HepG2 (cell line): ENCODE data around the gene SCN9A. TPM values are rescaled to one million over a fixed set of nuclear protein-coding genes. Genes with fewer than 3 reads are reported as not detected.

Experiments
- ARID5B ChIP-seq: IDR thresholded peaks from 2 replicates; pipeline ENCODE4 v1.4.0; 2020; ENCODE audit warnings: mild to moderate bottlenecking, missing genetic modification reagents
- BCL6 ChIP-seq: IDR thresholded peaks from 2 replicates; pipeline ENCODE4 v1.6.1; 2016; ENCODE audit warnings: missing genetic modification reagents, missing compliant biosample characterization
- KDM6A ChIP-seq: IDR thresholded peaks from 2 replicates; pipeline ENCODE4 v1.6.1; 2016; ENCODE audit warnings: low read depth
- KLF16 ChIP-seq, 2 experiments: sonication (generic) in 1 of 2; formaldehyde crosslinking in 1 of 2; IDR thresholded peaks; 2 replicates each; pipeline versions ENCODE4 v1.6.1 to v1.8.0; 2016 to 2023; ENCODE audit warnings: missing genetic modification reagents in 2 of 2, missing compliant biosample characterization in 1 of 2
- NFIC ChIP-seq: IDR thresholded peaks from 2 replicates; pipeline ENCODE4 v1.6.1; 2012; ENCODE audit warnings: mild to moderate bottlenecking, low read length, inconsistent platforms
- ONECUT2 ChIP-seq: sonication (generic); formaldehyde crosslinking; IDR thresholded peaks from 2 replicates; pipeline ENCODE4 v1.4.0; 2020; ENCODE audit warnings: missing genetic modification reagents
- PAXIP1 ChIP-seq: sonication (generic); formaldehyde crosslinking; conservative IDR thresholded peaks from 2 replicates; pipeline ENCODE4 v1.4.0; 2020; ENCODE audit warnings: mild to moderate bottlenecking, missing genetic modification reagents, moderate library complexity
- RORA ChIP-seq: sonication (generic); formaldehyde crosslinking; IDR thresholded peaks from 2 replicates; pipeline ENCODE4 v1.5.0; 2020; ENCODE audit warnings: mild to moderate bottlenecking, missing genetic modification reagents, moderate library complexity
- SOX13 ChIP-seq, 3 experiments: fragments of 450-650 bp in 1 of 3; sonication (generic) in 1 of 3; formaldehyde crosslinking in 1 of 3; IDR thresholded peaks in 2 of 3; conservative IDR thresholded peaks in 1 of 3; 2 replicates each; pipeline versions ENCODE4 v1.5.0 to v1.6.1; 2016 to 2020; ENCODE audit warnings: antibody characterized with exemption in 1 of 3, mild to moderate bottlenecking in 1 of 3, missing compliant biosample characterization in 1 of 3, missing genetic modification reagents in 1 of 3, moderate library complexity in 1 of 3
- SOX6 ChIP-seq, 2 experiments: fragments of 450-650 bp in 1 of 2; sonication (generic) in 1 of 2; formaldehyde crosslinking in 1 of 2; IDR thresholded peaks; 2 replicates each; pipeline versions ENCODE4 v1.4.0 to v1.6.1; 2017 to 2020; ENCODE audit warnings: antibody characterized with exemption in 1 of 2, mild to moderate bottlenecking in 1 of 2, missing genetic modification reagents in 1 of 2
- SRSF1 ChIP-seq: fragments of 200-400 bp; formaldehyde crosslinking; optimal IDR thresholded peaks from 2 replicates; pipeline ENCODE3; 2017; ENCODE audit warnings: mild to moderate bottlenecking, low read depth, low read length, moderate library complexity
- ZMYM4 ChIP-seq: sonication (generic); formaldehyde crosslinking; IDR thresholded peaks from 2 replicates; pipeline ENCODE4 v1.8.1; 2023; ENCODE audit warnings: mild to moderate bottlenecking, missing genetic modification reagents
- ZNF607 ChIP-seq: sonication (generic); formaldehyde crosslinking; IDR thresholded peaks from 2 replicates; pipeline ENCODE4 v1.5.1; 2020; ENCODE audit warnings: missing genetic modification reagents, mild to moderate bottlenecking, borderline replicate concordance
- ZNF737 ChIP-seq: sonication (generic); formaldehyde crosslinking; IDR thresholded peaks from 2 replicates; pipeline ENCODE4 v1.5.0; 2020; ENCODE audit warnings: missing genetic modification reagents, mild to moderate bottlenecking, borderline replicate concordance
- ZNF770 ChIP-seq: sonication (generic); formaldehyde crosslinking; IDR thresholded peaks from 2 replicates; pipeline ENCODE4 v1.5.0; 2020; ENCODE audit warnings: mild to moderate bottlenecking, missing genetic modification reagents
- ZNF883 ChIP-seq: sonication (generic); formaldehyde crosslinking; IDR thresholded peaks from 2 replicates; pipeline ENCODE4 v1.5.1; 2020; ENCODE audit warnings: mild to moderate bottlenecking, missing genetic modification reagents; ENCODE audit errors: not compliant biosample characterization
- polyA plus RNA-seq, 8 experiments: library from polyadenylated mRNA; depleted of rRNA in 3 of 8; stranded (reverse) in 7 of 8; unstranded in 1 of 8; fragments of >200 nt; fragmentation: Illumina TruSeq in 4 of 8; extraction: Trizol in 4 of 8; gene quantifications; 2 replicates each; pipeline versions ENCODE4 v1.2.1 to v1.2.3, GENCODE V29; 2011 to 2016; ENCODE audit warnings: low read depth in 4 of 8, missing spikeins in 1 of 8, mixed read lengths in 1 of 8; ENCODE audit not compliant: insufficient read depth in 1 of 8
- total RNA-seq, 5 experiments: library from RNA; depleted of rRNA; stranded (reverse); fragments of >200 nt; fragmentation: Illumina TruSeq; extraction: Trizol; gene quantifications; 2 replicates each; pipeline ENCODE4 v1.2.3, GENCODE V29; 2016; ENCODE audit warnings: low read depth in 1 of 5

Gene SCN9A
- total and polyA plus RNA-seq, 2 of the 13 experiments (the other 11 are each of a cell fraction or from before 2014, with no cell fraction given), result 15.3 to 24.3 TPM

- TF ChIP-seq ZNF883 (CRISPR knock-in tag), result no peak
- peak; percentile 6 for TF ChIP-seq ZMYM4 (CRISPR knock-in tag)
- TF ChIP-seq ONECUT2 (CRISPR knock-in tag), result peak; percentile 68; the same call in 1 of the 2 replicates
- no peak for TF ChIP-seq SOX13 (IDR thresholded peaks at IDR 0.05)
- TF ChIP-seq SOX13 (CRISPR knock-in tag; conservative IDR thresholded peaks at IDR 0.05 in 1 of 2, IDR thresholded peaks at IDR 0.05 in 1 of 2), result peak in 1 of 2 experiments; percentile 52; a peak in 2 of 4 replicates
- no peak for TF ChIP-seq SOX6 (IDR thresholded peaks at IDR 0.05)
- peak; percentile 63; the same call in 1 of the 2 replicates for TF ChIP-seq SOX6 (CRISPR knock-in tag; IDR thresholded peaks at IDR 0.05)
- TF ChIP-seq SRSF1, result no peak
- TF ChIP-seq KDM6A (CRISPR knock-in tag), result peak; percentile 57; the same call in 1 of the 2 replicates
- peak; percentile 57; the same call in 1 of the 2 replicates for TF ChIP-seq ARID5B
- no peak for TF ChIP-seq ZNF607 (CRISPR knock-in tag)
- TF ChIP-seq ZNF770, result no peak
- TF ChIP-seq KLF16 (CRISPR knock-in tag; IDR thresholded peaks at IDR 0.05), result 0 out of 4 replicates have a peak, but pooled peaks of 1 of the 2 experiments have one; percentile 2
- 0 out of 2 replicates have a peak, but pooled peaks have one; percentile 45 for TF ChIP-seq NFIC
- TF ChIP-seq ZNF737 (CRISPR knock-in tag), result no peak
- peak; percentile 27; the same call in 1 of the 2 replicates for TF ChIP-seq BCL6
- 0 out of 2 replicates have a peak, but pooled peaks have one; percentile 65 for TF ChIP-seq RORA (CRISPR knock-in tag)
- TF ChIP-seq PAXIP1 (CRISPR knock-in tag), result peak; percentile 67
These were observed 218.7 kb downstream of the SCN9A start (continued) for GRCh38 chr2:166156985-166157490.
